ENCODE data around the gene CYP2E1.

DNA sequence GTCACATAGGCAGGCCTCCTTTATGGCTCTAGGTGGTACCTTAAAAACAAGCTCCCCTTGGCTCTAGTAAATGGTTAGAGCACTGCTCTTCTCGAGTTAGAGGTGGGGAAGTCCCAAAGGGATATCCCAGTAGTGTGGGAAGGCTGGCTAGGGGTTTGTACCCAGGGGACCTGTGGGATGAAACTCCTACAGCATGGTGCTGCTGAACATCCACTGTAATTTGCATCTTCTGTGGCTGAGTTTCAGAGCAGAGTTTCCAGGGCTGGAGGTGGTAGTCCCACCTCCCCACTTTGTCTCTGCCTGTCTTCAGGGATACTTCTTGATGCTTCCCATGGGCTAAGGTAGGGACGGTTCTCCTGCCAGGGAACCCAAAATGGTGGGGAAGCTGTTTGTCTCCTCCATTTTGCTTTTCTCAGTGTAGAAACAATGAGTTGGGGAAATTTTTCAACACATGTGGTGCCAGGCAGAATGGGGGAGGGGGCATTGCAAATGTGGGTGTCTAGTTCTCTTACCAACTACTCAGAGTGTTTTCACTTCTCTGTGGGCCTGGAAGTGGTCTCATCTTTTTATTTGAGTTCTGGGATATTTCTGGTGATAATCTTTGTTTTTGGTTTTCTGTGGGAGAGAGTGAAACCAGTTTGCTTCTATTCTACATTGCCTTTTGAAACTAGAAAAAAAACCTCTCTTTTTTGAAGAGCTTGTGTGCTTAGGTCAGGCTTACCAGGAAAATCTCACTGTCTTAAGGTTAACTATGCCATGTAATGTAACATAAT lies 37.2 kb upstream of the CYP2E1 start:
- TF ChIP-seq, protein P1, sequence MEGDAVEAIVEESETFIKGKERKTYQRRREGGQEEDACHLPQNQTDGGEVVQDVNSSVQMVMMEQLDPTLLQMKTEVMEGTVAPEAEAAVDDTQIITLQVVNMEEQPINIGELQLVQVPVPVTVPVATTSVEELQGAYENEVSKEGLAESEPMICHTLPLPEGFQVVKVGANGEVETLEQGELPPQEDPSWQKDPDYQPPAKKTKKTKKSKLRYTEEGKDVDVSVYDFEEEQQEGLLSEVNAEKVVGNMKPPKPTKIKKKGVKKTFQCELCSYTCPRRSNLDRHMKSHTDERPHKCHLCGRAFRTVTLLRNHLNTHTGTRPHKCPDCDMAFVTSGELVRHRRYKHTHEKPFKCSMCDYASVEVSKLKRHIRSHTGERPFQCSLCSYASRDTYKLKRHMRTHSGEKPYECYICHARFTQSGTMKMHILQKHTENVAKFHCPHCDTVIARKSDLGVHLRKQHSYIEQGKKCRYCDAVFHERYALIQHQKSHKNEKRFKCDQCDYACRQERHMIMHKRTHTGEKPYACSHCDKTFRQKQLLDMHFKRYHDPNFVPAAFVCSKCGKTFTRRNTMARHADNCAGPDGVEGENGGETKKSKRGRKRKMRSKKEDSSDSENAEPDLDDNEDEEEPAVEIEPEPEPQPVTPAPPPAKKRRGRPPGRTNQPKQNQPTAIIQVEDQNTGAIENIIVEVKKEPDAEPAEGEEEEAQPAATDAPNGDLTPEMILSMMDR (IDR thresholded peaks at IDR 0.05): no peak
- TF ChIP-seq POLR2A (IDR thresholded peaks at IDR 0.05): no peak
- no peak for TF ChIP-seq POLR2AphosphoS5 (IDR thresholded peaks at IDR 0.05)
